ENCODE results near the gene CYP4V2.

- no peak for TF ChIP-seq GABPA (IDR thresholded peaks at IDR 0.05; ENCODE audit: low read depth)
- no peak for TF ChIP-seq EP300 (IDR thresholded peaks at IDR 0.05; ENCODE audit: borderline replicate concordance in 1 of 2, low read depth in 1 of 2, low read length in 1 of 2)
- peak; percentile 50 for TF ChIP-seq CTCF (IDR thresholded peaks at IDR 0.05)
- no peak for TF ChIP-seq FOSL2 (IDR thresholded peaks at IDR 0.05; ENCODE audit: borderline replicate concordance, low read depth)
- TF ChIP-seq, protein P1, sequence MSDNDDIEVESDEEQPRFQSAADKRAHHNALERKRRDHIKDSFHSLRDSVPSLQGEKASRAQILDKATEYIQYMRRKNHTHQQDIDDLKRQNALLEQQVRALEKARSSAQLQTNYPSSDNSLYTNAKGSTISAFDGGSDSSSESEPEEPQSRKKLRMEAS (IDR thresholded peaks at IDR 0.05; ENCODE audit: low read depth), result no peak
- TF ChIP-seq ZBTB33 (IDR thresholded peaks at IDR 0.05; ENCODE audit: borderline replicate concordance, low read depth), result no peak
These were observed 41.5 kb upstream of the CYP4V2 start for GRCh38 chr4:186149872-186150271.

Measured in SK-N-SH (cell line).